ENCODE results near the gene PSMB4. TPM values are rescaled to one million over a fixed set of nuclear protein-coding genes. Genes with fewer than 3 reads are reported as not detected.

PSMB4 gene
- polyA plus RNA-seq, 1 experiment = 483 TPM

GRCh38 chr1:151369302-151369610, 30.1 kb upstream of the PSMB4 start:
- no peak overlapping the region for H3K4me3 ChIP-seq (ENCODE audit: low read depth, low read length)
- no peak overlapping the region for H3K27ac ChIP-seq (ENCODE audit: low read depth, low read length)
- ChIA-PET CTCF (interaction anchor here (2.5 kb wide), 1 partner anchor 28 kb away, joined by 13 read pairs; no protein-coding TSS in a partner anchor), POLR2A (interaction anchor here (2.1 kb wide), 1 partner anchor 14 kb away, joined by 5 read pairs; no protein-coding TSS in a partner anchor)
- no peaks in the 10 kb centered on the region; the same call in 1 of the 2 replicates for H3K9me3 ChIP-seq (ENCODE audit: control insufficient read depth, insufficient read depth, low read length)
- no peak for DNase-seq (ENCODE audit: low read depth, low spot score)
- TF ChIP-seq CTCF (IDR thresholded peaks at IDR 0.05; ENCODE audit: low read depth, low read length) = no peak
- no peaks in the 10 kb centered on the region for H3K27me3 ChIP-seq (ENCODE audit: control insufficient read depth, insufficient read depth, low read length)

- no peaks in the 10 kb centered on the region; the same call in 1 of the 2 replicates for H3K9me3 ChIP-seq (ENCODE audit: control insufficient read depth, insufficient read depth, low read length)
- DNase-seq (ENCODE audit: low read depth, low spot score) = no peak
- POLR2A ChIA-PET = interaction anchor here (2.1 kb wide), 1 partner anchor 14 kb away, joined by 5 read pairs; no protein-coding TSS in a partner anchor
- no peak for TF ChIP-seq CTCF (IDR thresholded peaks at IDR 0.05; ENCODE audit: low read depth, low read length)
- no peak overlapping the region for H3K27ac ChIP-seq (ENCODE audit: low read depth, low read length)
- no peaks in the 10 kb centered on the region for H3K27me3 ChIP-seq (ENCODE audit: control insufficient read depth, insufficient read depth, low read length)
- CTCF ChIA-PET = no interaction called here
- H3K4me3 ChIP-seq (ENCODE audit: low read depth, low read length) = no peak overlapping the region
Measured at GRCh38 chr1:151369621-151370048, 29.7 kb upstream of the PSMB4 start.

- TF ChIP-seq CTCF (IDR thresholded peaks at IDR 0.05; ENCODE audit: low read depth, low read length) = no peak
- no peaks in the 10 kb centered on the region for H3K27me3 ChIP-seq (ENCODE audit: control insufficient read depth, insufficient read depth, low read length)
- no peak for DNase-seq (ENCODE audit: low read depth, low spot score)
- POLR2A ChIA-PET = interaction anchor here (2.1 kb wide), 1 partner anchor 15 kb away, joined by 5 read pairs; no protein-coding TSS in a partner anchor
- no peak overlapping the region for H3K27ac ChIP-seq (ENCODE audit: low read depth, low read length)
- H3K9me3 ChIP-seq (ENCODE audit: control insufficient read depth, insufficient read depth, low read length) = no peaks in the 10 kb centered on the region; the same call in 1 of the 2 replicates
- H3K4me3 ChIP-seq (ENCODE audit: low read depth, low read length) = no peak overlapping the region
- CTCF ChIA-PET = no interaction called here
Measured at GRCh38 chr1:151370211-151370911, 29.0 kb upstream of the PSMB4 start.

- CTCF ChIA-PET = interaction anchor here (1.6 kb wide), 1 partner anchor 31 kb away, joined by 10 read pairs; no protein-coding TSS in a partner anchor
- H3K9me3 ChIP-seq (ENCODE audit: control insufficient read depth, insufficient read depth, low read length) = no peaks in the 10 kb centered on the region; the same call in 1 of the 2 replicates
- DNase-seq (ENCODE audit: low read depth, low spot score) = no peak
- H3K27me3 ChIP-seq (ENCODE audit: control insufficient read depth, insufficient read depth, low read length) = no peaks in the 10 kb centered on the region
- H3K27ac ChIP-seq (ENCODE audit: low read depth, low read length) = no peak overlapping the region
- POLR2A ChIA-PET = interaction anchor here (0.6 to 2.3 kb wide), 10 partner anchors 9 to 90 kb away, joined by 3 to 8 read pairs (median 4); partner anchors contain the start of gene PI4KB
- no peak for TF ChIP-seq CTCF (IDR thresholded peaks at IDR 0.05; ENCODE audit: low read depth, low read length)
- H3K4me3 ChIP-seq (ENCODE audit: low read depth, low read length) = peak overlapping the region; percentile 70
Measured at GRCh38 chr1:151371370-151372057, 27.9 kb upstream of the PSMB4 start.
